A673 (cell line): ENCODE data around the gene CHD2. TPM values are rescaled to one million over a fixed set of nuclear protein-coding genes. Genes with fewer than 3 reads are reported as not detected.

Experiments
- BruUV-seq: library from RNA; stranded (reverse); fragments of 400-500 nt; replicated peaks from 2 replicates; lab custom pipeline; 2021; lab: Mats Ljungman, UMichigan
- CTCF ChIA-PET: fragments of 300-600 bp; sonication (Branson Sonifier 250); formaldehyde crosslinking; loops from one replicate; lab custom pipeline; 2022; ENCODE audit warnings: antibody characterized with exemption; lab: Charles Lee
- POLR2A ChIA-PET: fragments of 300-600 bp; sonication (Branson Sonifier 250); formaldehyde crosslinking; loops from one replicate; lab custom pipeline; 2022; ENCODE audit warnings: antibody characterized with exemption; ENCODE audit not compliant: low non-redundant PET; lab: Charles Lee
- DNase-seq: peaks from one replicate; pipeline ENCODE4 v3.0.0-alpha.2; 2015; ENCODE audit warnings: low spot score
- H3K27ac ChIP-seq: fragments of 200-600 bp; sonication (generic); 2 replicates; pipeline ENCODE4 v1.5.1; 2016; ENCODE audit warnings: mixed run types, low read depth, mild to moderate bottlenecking, mixed read lengths, antibody characterized with exemption, low read length; ENCODE audit not compliant: poor library complexity, severe bottlenecking
- H3K27me3 ChIP-seq: fragments of 200-600 bp; sonication (generic); replicated peaks from 2 replicates; pipeline ENCODE4 v1.6.1; 2017; ENCODE audit warnings: mixed run types, low read depth, mild to moderate bottlenecking, mixed read lengths, antibody characterized with exemption, low read length; ENCODE audit not compliant: insufficient read depth, poor library complexity
- H3K36me3 ChIP-seq: fragments of 200-600 bp; sonication (generic); 2 replicates; pipeline ENCODE4 v1.6.1; 2016; ENCODE audit warnings: mixed run types, mild to moderate bottlenecking, mixed read lengths, antibody characterized with exemption, low read length; ENCODE audit not compliant: insufficient read depth, poor library complexity, severe bottlenecking
- H3K4me1 ChIP-seq: fragments of 200-600 bp; sonication (generic); 2 replicates; pipeline ENCODE4 v1.6.1; 2017; ENCODE audit warnings: mixed run types, mild to moderate bottlenecking, mixed read lengths, antibody characterized with exemption, low read length; ENCODE audit not compliant: insufficient read depth, poor library complexity, severe bottlenecking
- H3K4me3 ChIP-seq: fragments of 200-600 bp; sonication (generic); 2 replicates; pipeline ENCODE4 v1.5.1; 2016; ENCODE audit warnings: low read depth, mixed run types, mild to moderate bottlenecking, mixed read lengths, low read length; ENCODE audit not compliant: poor library complexity, severe bottlenecking
- H3K9me3 ChIP-seq: fragments of 200-600 bp; sonication (generic); 2 replicates; pipeline ENCODE4 v1.6.1; 2016; ENCODE audit warnings: mixed run types, low read depth, mild to moderate bottlenecking, mixed read lengths, antibody characterized with exemption, low read length; ENCODE audit not compliant: poor library complexity, severe bottlenecking
- EZH2 ChIP-seq: fragments of 200-600 bp; sonication (generic); IDR thresholded peaks from 2 replicates; pipeline ENCODE4 v1.6.1; 2017; ENCODE audit warnings: borderline replicate concordance, low read depth, mild to moderate bottlenecking, mixed read lengths, antibody characterized with exemption, low read length; ENCODE audit not compliant: poor library complexity, severe bottlenecking
- intact Hi-C: fragments of 100-400 bp; cut with micrococcal nuclease; formaldehyde crosslinking; loops from one replicate; pipeline ENCODE4 v1.10.0; 2022; ENCODE audit not compliant: unreplicated experiment
- total RNA-seq: library from RNA; stranded (reverse); gene quantifications from 2 replicates; pipeline ENCODE4 v1.2.3, GENCODE V29; 2021
- TF ChIP-seq, protein P1 (sequence below): fragments of 300-800, 200-600 bp; sonication (generic); conservative IDR thresholded peaks from 2 replicates; pipeline ENCODE4 v1.5.1; 2017; ENCODE audit warnings: low read depth, mild to moderate bottlenecking, antibody characterized with exemption, low read length, moderate library complexity, mixed read lengths

CHD2 gene
- total RNA-seq, 1 experiment from 2014 or later, result 75.7 TPM

DNA sequence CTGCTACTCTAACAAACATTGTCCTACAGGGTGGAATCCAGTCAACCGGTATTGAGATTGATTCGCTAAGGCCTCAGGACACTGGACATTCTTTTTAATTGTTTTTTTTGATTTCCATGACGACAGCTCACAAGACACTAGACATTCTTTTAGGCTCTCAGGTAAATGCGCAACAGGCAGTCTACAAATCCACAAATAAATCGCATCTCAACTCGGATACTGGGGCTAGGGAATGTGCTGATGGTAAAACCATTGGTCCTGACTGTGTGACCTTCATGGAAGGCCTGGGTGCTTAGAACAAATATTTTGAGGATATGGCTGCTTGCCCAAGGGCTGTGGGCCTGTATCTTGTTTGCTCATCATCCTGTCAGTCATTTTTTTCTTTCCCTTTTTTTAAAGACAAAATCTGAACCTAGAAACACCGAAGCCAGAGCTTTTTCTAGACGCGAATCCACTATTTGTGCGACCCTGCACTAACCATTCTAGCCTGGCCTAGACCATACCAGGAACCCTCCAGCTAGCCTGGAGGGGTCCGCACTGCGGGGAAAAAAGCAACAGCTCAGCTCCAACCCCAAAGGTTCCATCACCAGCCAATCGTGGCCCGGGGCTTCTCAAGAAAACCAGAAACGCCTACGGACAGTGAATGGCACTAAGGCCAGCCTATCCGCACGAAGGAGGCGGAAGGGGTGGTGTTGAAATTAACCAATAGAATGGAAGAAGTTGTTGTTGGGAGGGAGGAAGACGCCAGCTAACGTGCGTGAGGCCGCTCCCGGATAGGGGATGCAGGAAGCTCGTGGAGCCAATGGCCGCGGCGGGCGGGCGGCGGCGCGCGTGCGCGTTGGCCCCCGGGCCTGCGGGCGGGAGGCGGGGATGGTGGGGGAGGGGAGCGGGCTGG is 18.1 kb upstream of the CHD2 start:
- DNase-seq, result peak; percentile 100
- CTCF ChIA-PET, result interaction anchor here (0.6 to 1.6 kb wide), 4 partner anchors 26 to 1339 kb away, joined by 5 to 16 read pairs (median 6); no protein-coding TSS in a partner anchor
- no peaks in the 10 kb centered on the region for H3K27me3 ChIP-seq
- BruUV-seq, result TSS peak; percentile 94
- intact Hi-C loops, result loop anchor here (1.0 to 2.0 kb wide), 2 partner anchors 19 to 50 kb away; partner anchors contain the start of gene CHD2
- TF ChIP-seq EZH2, result no peak
- TF ChIP-seq, protein P1, sequence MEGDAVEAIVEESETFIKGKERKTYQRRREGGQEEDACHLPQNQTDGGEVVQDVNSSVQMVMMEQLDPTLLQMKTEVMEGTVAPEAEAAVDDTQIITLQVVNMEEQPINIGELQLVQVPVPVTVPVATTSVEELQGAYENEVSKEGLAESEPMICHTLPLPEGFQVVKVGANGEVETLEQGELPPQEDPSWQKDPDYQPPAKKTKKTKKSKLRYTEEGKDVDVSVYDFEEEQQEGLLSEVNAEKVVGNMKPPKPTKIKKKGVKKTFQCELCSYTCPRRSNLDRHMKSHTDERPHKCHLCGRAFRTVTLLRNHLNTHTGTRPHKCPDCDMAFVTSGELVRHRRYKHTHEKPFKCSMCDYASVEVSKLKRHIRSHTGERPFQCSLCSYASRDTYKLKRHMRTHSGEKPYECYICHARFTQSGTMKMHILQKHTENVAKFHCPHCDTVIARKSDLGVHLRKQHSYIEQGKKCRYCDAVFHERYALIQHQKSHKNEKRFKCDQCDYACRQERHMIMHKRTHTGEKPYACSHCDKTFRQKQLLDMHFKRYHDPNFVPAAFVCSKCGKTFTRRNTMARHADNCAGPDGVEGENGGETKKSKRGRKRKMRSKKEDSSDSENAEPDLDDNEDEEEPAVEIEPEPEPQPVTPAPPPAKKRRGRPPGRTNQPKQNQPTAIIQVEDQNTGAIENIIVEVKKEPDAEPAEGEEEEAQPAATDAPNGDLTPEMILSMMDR, result no peak
- H3K4me3 ChIP-seq, result peak overlapping the region; percentile 91
- peaks cover 31% of the 10 kb centered on the region for H3K36me3 ChIP-seq
- H3K4me1 ChIP-seq, result peaks cover 20% of the 10 kb centered on the region
- peak overlapping the region; percentile 85 for H3K27ac ChIP-seq
- H3K9me3 ChIP-seq, result no peaks in the 10 kb centered on the region
- POLR2A ChIA-PET, result interaction anchor here (0.6 to 1.4 kb wide), 14 partner anchors 14 to 85 kb away, joined by 3 to 19 read pairs (median 4); partner anchors contain the start of gene CHD2

DNA sequence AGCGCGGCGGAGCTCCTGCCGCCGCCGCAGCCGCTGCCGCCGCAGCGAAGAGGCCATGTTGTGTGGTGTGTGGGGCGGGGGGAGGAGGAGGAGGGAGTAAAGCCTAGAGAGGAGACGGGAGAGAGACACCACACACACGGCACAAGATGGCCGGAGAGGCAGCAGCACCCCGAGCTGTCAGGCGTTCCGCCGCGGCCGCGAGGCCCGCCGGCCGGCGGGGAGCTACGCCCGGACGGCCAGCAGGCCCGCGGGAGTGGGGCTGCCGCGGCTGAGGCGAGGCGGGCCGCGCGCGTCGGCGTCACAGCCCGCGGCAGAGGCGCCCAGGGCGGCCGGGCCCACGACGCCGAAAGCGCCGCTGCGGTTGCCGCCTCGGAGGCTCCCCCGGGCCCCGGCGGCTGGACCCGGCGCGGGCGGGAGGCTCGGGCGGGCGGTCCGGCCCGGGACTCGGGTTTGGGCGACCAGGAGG is 17.4 kb upstream of the CHD2 start:
- ChIA-PET CTCF (interaction anchor here (0.6 to 1.6 kb wide), 4 partner anchors 25 to 1338 kb away, joined by 5 to 16 read pairs (median 6); no protein-coding TSS in a partner anchor), POLR2A (interaction anchor here (0.6 to 1.4 kb wide), 13 partner anchors 15 to 86 kb away, joined by 3 to 19 read pairs (median 5); partner anchors contain the start of gene CHD2)
- peaks cover 25% of the 10 kb centered on the region for H3K4me1 ChIP-seq
- peaks cover 37% of the 10 kb centered on the region for H3K36me3 ChIP-seq
- peak overlapping the region; percentile 91 for H3K4me3 ChIP-seq
- no peak for TF ChIP-seq EZH2
- TF ChIP-seq, protein P1, result no peak
- H3K27me3 ChIP-seq, result no peaks in the 10 kb centered on the region
- peak overlapping the region; percentile 99 for H3K27ac ChIP-seq
- BruUV-seq, result no TSS peak
- intact Hi-C loops, result loop anchor here (1.0 to 2.0 kb wide), 2 partner anchors 18 to 50 kb away; partner anchors contain the start of gene CHD2
- no peaks in the 10 kb centered on the region for H3K9me3 ChIP-seq
- no peak for DNase-seq

DNA sequence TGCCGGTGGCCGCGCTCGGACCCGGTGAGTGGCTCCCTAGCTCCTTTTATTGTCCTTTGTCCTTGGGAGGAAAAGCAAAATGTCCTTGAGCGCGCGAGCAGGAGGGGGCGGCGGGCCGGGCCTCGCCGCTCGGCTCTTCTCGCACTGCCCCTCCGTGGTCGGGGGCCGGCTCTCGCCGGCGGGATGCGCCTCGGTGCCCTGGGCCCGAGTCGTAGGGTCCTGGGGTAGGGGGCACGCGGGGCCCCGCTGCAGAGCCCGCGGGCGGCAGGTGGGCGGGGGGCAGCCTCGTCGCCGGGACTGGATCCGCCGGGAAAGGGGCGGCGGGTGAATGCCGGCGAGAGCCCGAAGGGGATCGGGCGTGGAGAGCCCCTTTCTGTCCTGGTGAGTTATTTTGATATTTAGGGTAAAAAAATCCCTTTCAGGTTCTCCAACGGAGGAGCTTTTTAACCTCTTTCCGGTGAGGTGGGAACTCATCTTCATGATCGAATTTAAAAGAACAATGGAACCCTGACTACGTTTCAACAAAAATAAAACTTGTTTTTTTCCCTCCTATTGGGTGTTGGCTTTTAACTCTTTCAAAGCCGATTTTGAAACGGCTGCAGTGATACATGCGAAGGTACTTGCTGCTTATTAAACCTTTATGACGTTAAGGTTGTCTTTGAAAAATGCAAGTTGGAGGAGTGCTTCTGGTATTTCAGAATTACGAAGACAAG is 16.8 kb upstream of the CHD2 start:
- intact Hi-C loops, result loop anchor here (2.0 kb wide), 1 partner anchor 17 kb away; the partner anchor contains the start of gene CHD2
- Histone ChIP-seq H3K4me3 (peak overlapping the region; percentile 91), H3K9me3 (no peaks in the 10 kb centered on the region), H3K27me3 (no peaks in the 10 kb centered on the region), H3K4me1 (peaks cover 31% of the 10 kb centered on the region), H3K27ac (peak overlapping the region; percentile 99), H3K36me3 (peaks cover 43% of the 10 kb centered on the region)
- TF ChIP-seq EZH2, result no peak
- TF ChIP-seq, protein P1, result no peak
- POLR2A ChIA-PET, result interaction anchor here (0.6 to 1.4 kb wide), 6 partner anchors 14 to 51 kb away, joined by 4 to 19 read pairs (median 7); no protein-coding TSS in a partner anchor
- BruUV-seq, result no TSS peak
- CTCF ChIA-PET, result interaction anchor here (1.1 to 1.6 kb wide), 2 partner anchors 74 to 86 kb away, joined by 6 to 16 read pairs; no protein-coding TSS in a partner anchor
- no peak for DNase-seq
